GM19395 (cell line): ENCODE measurements around the gene LPP.

Experiments
- ATAC-seq: cut with Tn5 transposase; IDR thresholded peaks from one replicate; pipeline ENCODE4 v1.9.1; 2021; ENCODE audit warnings: mild to moderate bottlenecking, moderate library complexity; ENCODE audit not compliant: unreplicated experiment

The LPP gene

GRCh38 chr3:188877381-188877780 lies 723.4 kb downstream of the LPP start:
- ATAC-seq, result no peak

- ATAC-seq, result no peak
Measured at GRCh38 chr3:188878076-188878475, 724.1 kb downstream of the LPP start.

GRCh38 chr3:188881954-188882641 lies 728.1 kb downstream of the LPP start:
- no peak for ATAC-seq

GRCh38 chr3:188884299-188885043 lies 730.5 kb downstream of the LPP start:
- no peak for ATAC-seq

GRCh38 chr3:188888321-188889053 lies 734.5 kb downstream of the LPP start:
- ATAC-seq, result no peak

- ATAC-seq, result no peak
Measured at GRCh38 chr3:188889054-188889491, 735.1 kb downstream of the LPP start.

- ATAC-seq, result no peak
Measured at GRCh38 chr3:188890572-188891270, 736.8 kb downstream of the LPP start.

- no peak for ATAC-seq
Measured at GRCh38 chr3:188899881-188900280, 745.9 kb downstream of the LPP start.

- ATAC-seq, result no peak
Measured at GRCh38 chr3:188900421-188900951, 746.5 kb downstream of the LPP start.

- ATAC-seq, result no peak
Measured at GRCh38 chr3:188901126-188901525, 747.2 kb downstream of the LPP start.

- no peak for ATAC-seq
Measured at GRCh38 chr3:188901671-188902287, 747.8 kb downstream of the LPP start.

GRCh38 chr3:188904670-188905069 lies 750.7 kb downstream of the LPP start:
- no peak for ATAC-seq

- ATAC-seq, result no peak
Measured at GRCh38 chr3:188905547-188905946, 751.6 kb downstream of the LPP start.

GRCh38 chr3:188906236-188906635 lies 752.3 kb downstream of the LPP start:
- no peak for ATAC-seq

GRCh38 chr3:188908002-188908850 lies 754.3 kb downstream of the LPP start:
- ATAC-seq, result no peak

GRCh38 chr3:188911026-188911850 lies 757.3 kb downstream of the LPP start:
- ATAC-seq, result no peak

- ATAC-seq, result no peak
Measured at GRCh38 chr3:188913084-188913483, 759.1 kb downstream of the LPP start.

GRCh38 chr3:188914552-188914951 lies 760.6 kb downstream of the LPP start:
- ATAC-seq, result peak; percentile 67

- ATAC-seq, result no peak
Measured at GRCh38 chr3:188915127-188915526, 761.2 kb downstream of the LPP start.
